Tibial artery (tissue), 4 donors: ENCODE measurements around the gene FASN.

Experiments
- DNase-seq, 2 donors: peaks; one replicate each; pipeline ENCODE4 v3.0.0-alpha.2; 2019
- H3K27ac ChIP-seq, 2 donors: fragments of 200-600 bp; sonication (generic) in 1 of 2; 1 replicate in 1 of 2; 2 replicates in 1 of 2; pipeline ENCODE4 v1.5.1; 2018 to 2019; ENCODE audit warnings: mild to moderate bottlenecking in 1 of 2
- H3K27me3 ChIP-seq, 2 donors: fragments of 200-600 bp; sonication (generic) in 1 of 2; one replicate each; pipeline versions ENCODE4 v1.5.1 to v1.6.0; 2016 to 2019
- H3K36me3 ChIP-seq, 3 donors: fragments of 200-600 bp; sonication (generic) in 2 of 3; one replicate each; pipeline ENCODE4 v1.5.1; 2016 to 2019; ENCODE audit warnings: mild to moderate bottlenecking in 2 of 3
- H3K4me1 ChIP-seq, 4 donors: fragments of 200-600 bp; sonication (generic) in 2 of 4; 1 replicate in 3 of 4; 2 replicates in 1 of 4; pipeline ENCODE4 v1.5.1; 2016 to 2019
- H3K4me3 ChIP-seq, 2 donors: fragments of 200-600 bp; sonication (generic) in 1 of 2; 1 replicate in 1 of 2; 2 replicates in 1 of 2; pipeline ENCODE4 v1.5.1; 2018 to 2019; ENCODE audit warnings: mild to moderate bottlenecking in 2 of 2
- H3K9me3 ChIP-seq, 3 donors: fragments of 200-600 bp; sonication (generic) in 1 of 3; one replicate each; pipeline ENCODE4 v1.5.1; 2016 to 2019
- intact Hi-C: fragments of 100-400 bp; cut with DNase I; formaldehyde crosslinking; loops from one replicate; pipeline ENCODE4 v1.15.0; 2023; ENCODE audit warnings: low total_unique reads
- TF ChIP-seq, protein P1 (sequence below), 2 experiments: fragments of 200-600 bp in 1 of 2; fragments of 450-650 bp in 1 of 2; IDR thresholded peaks; one replicate each; pipeline ENCODE4 v1.5.1; 2017 to 2019; ENCODE audit warnings: antibody characterized with exemption in 2 of 2, mild to moderate bottlenecking in 1 of 2, moderate library complexity in 1 of 2

The FASN gene

DNA sequence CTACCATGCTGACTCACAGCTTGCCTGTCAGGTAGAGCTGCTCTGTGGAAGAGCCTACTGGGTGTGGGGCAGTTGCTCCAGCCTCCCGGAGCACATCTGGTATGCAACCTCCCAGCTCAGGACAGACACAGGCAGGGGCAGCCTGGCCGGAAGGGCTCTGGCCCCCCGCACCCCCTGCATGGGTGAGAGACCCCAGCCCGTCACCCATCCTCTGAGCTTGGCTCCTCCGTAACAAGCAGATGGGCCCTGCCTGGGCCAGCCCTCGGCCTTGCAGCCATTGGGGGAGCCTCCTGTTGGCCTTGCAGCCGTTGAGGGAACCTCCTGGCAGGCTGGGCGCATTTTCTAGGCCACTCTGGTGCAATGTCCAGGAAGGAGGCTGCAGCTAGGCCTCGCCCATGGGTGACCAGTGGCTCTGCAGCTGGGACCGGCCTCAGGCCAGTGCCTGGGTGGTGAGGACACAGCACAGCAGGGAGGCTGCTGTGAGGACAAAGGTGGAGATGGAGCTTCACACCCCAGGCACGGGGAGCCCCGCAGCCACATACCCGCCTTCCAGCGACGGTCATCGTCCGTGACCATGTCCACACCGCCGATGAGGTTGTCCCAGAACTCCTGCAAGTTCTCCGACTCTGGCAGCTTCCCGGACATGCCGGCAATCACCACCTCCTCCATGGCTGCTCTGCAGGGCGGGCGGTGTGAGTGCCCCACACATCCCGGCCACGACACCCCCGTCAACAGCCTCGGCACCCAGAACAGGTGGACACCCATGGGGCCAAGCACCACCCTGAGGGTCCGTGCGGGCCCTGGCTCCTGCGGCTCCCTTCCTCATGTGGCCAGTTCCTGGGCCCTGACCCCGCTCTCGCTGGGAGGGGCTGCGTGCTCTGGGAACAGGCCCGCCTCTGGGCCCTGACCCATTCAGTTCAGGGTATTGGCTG lies 2.0 kb downstream of the FASN start:
- Histone ChIP-seq H3K4me3 (peak overlapping the region in 1 of 2 donors; percentile 65), H3K36me3 (peaks cover 43 to 53% (median 50%) of the 10 kb centered on the region in 3 donors), H3K27me3 (no peaks in the 10 kb centered on the region), H3K4me1 (peaks cover 0 to 45% (median 29%) of the 10 kb centered on the region in 4 donors), H3K27ac (no peak overlapping the region), H3K9me3 (no peaks in the 10 kb centered on the region)
- intact Hi-C loops: loop anchor here (5.0 kb wide), 2 partner anchors 59 to 1879 kb away; partner anchors contain the start of gene DCXR
- no peak for DNase-seq
- TF ChIP-seq, protein P1, sequence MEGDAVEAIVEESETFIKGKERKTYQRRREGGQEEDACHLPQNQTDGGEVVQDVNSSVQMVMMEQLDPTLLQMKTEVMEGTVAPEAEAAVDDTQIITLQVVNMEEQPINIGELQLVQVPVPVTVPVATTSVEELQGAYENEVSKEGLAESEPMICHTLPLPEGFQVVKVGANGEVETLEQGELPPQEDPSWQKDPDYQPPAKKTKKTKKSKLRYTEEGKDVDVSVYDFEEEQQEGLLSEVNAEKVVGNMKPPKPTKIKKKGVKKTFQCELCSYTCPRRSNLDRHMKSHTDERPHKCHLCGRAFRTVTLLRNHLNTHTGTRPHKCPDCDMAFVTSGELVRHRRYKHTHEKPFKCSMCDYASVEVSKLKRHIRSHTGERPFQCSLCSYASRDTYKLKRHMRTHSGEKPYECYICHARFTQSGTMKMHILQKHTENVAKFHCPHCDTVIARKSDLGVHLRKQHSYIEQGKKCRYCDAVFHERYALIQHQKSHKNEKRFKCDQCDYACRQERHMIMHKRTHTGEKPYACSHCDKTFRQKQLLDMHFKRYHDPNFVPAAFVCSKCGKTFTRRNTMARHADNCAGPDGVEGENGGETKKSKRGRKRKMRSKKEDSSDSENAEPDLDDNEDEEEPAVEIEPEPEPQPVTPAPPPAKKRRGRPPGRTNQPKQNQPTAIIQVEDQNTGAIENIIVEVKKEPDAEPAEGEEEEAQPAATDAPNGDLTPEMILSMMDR (IDR thresholded peaks at IDR 0.05): no peak

DNA sequence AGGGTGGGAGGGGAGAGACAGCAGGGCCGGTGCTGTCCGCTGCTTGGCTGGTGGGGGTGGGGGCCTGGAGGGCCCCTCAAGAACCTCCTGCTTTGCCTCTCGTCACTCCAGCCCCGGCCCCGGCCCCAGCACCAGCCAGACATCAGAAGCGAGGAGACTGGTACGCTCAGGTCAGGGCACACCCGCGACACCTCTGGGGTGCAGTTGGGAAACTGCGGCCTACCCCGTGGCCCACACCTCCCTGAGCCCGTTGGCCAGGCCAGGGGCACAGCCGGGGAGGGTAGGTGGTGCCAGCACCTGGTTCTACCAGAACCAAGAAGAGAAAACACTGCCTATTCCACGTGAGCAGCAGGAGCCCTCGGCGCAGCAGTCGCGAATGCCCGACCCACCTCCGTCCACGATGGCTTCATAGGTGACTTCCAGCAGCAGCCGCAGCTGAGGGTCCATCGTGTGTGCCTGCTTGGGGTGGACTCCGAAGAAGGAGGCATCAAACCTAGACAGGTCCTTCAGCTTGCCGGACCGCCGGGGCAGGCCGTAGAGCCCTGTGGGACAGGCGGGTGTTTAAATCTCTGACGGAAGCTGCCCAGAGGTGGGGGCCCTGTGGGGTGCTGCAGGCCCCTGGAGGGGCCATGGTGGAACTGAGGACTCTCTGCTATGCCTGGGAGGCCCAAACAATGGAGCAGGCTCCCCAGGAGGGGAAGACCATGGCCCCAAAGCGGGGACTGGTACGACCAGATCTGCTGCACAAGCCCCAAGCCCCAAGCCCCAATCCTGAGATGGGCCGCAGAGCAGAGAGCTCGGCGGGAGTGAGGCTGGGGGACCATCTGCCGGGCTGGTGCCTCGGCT lies 2.9 kb downstream of the FASN start:
- no peak overlapping the region for H3K4me3 ChIP-seq
- peaks cover 51 to 62% (median 59%) of the 10 kb centered on the region in 3 donors for H3K36me3 ChIP-seq

DNA sequence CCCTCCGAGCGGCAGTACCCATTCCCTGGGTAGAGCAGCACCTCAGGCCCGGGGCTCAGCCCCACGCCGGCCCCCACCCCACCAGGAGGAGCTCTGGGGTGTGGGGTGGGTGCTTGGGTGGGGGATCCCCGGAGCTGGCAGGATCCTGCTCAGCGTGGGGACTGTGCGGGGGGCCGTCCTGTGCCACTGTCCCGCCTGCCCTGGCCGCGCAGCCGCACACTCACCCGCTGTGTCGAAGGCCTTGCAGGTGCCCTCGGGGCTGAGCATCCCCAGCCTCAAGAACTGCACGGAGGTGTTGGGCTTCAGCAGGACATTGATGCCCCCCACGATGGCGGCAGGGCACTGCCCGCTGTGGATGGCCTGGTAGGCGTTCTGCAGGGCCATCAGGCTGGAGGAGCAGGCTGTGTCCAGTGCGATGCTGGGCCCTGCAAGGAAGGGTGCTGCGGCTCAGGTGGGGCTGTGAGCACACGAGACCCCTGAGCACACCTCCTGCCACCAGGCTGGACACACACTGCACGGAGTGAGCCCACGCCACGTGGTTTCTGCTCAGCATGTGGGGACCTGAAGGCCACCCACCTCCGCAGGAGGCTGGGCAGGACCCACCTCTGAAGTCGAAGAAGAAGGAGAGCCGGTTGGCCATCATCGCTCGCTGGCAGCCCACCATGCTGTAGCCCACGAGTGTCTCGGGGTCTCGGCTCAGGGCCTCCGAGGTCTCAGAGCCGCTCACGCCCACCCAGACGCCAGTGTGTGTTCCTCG lies 4.9 kb downstream of the FASN start:
- no peaks in the 10 kb centered on the region for H3K27me3 ChIP-seq
- intact Hi-C loops: no loop called here
- H3K36me3 ChIP-seq: peaks cover 69 to 82% (median 79%) of the 10 kb centered on the region in 3 donors
- no peak overlapping the region for H3K4me3 ChIP-seq
- TF ChIP-seq, protein P1 (IDR thresholded peaks at IDR 0.05): no peak
- no peak overlapping the region for H3K27ac ChIP-seq
- H3K9me3 ChIP-seq: no peaks in the 10 kb centered on the region
- DNase-seq: no peak
- H3K4me1 ChIP-seq: peaks cover 0 to 23% (median 17%) of the 10 kb centered on the region in 4 donors

More for the DNA sequence above, 2.9 kb downstream of the FASN start:
- H3K9me3 ChIP-seq: no peaks in the 10 kb centered on the region
- no peak for DNase-seq
- no peaks in the 10 kb centered on the region for H3K27me3 ChIP-seq
- H3K27ac ChIP-seq: no peak overlapping the region
- TF ChIP-seq, protein P1 (IDR thresholded peaks at IDR 0.05): no peak
- intact Hi-C loops: loop anchor here (5.0 kb wide), 2 partner anchors 58 to 1878 kb away; partner anchors contain the start of gene DCXR
- peaks cover 0 to 36% (median 28%) of the 10 kb centered on the region in 4 donors for H3K4me1 ChIP-seq

DNA sequence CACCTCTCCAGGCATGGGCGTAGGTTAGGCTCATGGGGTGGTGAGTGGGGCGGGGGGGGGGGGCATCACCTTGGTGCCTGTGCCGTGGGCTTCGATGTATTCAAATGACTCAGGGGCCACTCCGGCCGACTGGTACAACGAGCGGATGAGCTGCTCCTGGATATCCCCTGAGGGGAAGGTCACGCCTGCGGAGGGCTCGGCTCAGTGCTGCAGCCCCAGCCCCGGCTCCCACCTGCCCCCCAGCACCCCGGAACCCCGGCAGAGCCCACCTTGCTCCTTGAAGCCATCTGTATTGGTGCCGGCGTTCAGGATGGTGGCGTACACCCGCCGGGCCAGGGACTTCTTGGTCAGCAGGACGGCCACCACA lies 5.4 kb downstream of the FASN start:
- peaks cover 75 to 88% (median 84%) of the 10 kb centered on the region in 3 donors for H3K36me3 ChIP-seq
- intact Hi-C loops: no loop called here
- H3K9me3 ChIP-seq: no peaks in the 10 kb centered on the region
- peaks cover 0 to 23% (median 17%) of the 10 kb centered on the region in 4 donors for H3K4me1 ChIP-seq
- no peaks in the 10 kb centered on the region for H3K27me3 ChIP-seq
- no peak for DNase-seq
- no peak overlapping the region for H3K4me3 ChIP-seq
- TF ChIP-seq, protein P1 (IDR thresholded peaks at IDR 0.05): no peak
- no peak overlapping the region for H3K27ac ChIP-seq

DNA sequence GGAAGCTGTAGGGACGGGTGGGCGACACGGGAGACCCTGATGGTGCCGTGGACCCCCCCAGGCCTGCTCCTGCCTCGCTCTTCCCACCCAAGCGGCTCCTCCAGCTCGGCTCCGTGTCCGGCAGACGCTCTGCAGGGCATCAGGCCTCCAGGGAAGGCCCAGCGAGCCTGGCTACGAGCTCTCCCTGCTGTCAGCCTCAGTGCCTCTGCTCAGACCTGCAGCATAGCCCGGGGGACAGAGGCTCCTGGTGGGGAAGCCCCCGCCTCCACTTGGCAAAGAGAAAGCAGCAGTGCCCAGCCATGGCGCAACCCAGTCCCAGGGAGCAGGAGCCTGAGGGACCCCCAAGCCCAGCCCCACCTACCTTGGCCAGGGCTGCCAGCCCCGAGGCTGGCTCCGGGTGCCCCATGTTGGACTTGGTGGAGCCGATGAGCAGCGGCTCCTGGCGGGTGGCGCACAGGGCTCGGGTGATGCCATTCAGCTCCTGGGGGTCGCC lies 5.9 kb downstream of the FASN start:
- no peak overlapping the region for H3K4me3 ChIP-seq
- H3K27ac ChIP-seq: no peak overlapping the region
- no peak for DNase-seq
- intact Hi-C loops: no loop called here
- H3K9me3 ChIP-seq: no peaks in the 10 kb centered on the region
- H3K36me3 ChIP-seq: peaks cover 79 to 92% (median 89%) of the 10 kb centered on the region in 3 donors
- no peaks in the 10 kb centered on the region for H3K27me3 ChIP-seq
- H3K4me1 ChIP-seq: peaks cover 0 to 19% (median 14%) of the 10 kb centered on the region in 4 donors
- TF ChIP-seq, protein P1 (IDR thresholded peaks at IDR 0.05): no peak
